ENCODE data around the gene CCNY.

CCNY gene

DNA sequence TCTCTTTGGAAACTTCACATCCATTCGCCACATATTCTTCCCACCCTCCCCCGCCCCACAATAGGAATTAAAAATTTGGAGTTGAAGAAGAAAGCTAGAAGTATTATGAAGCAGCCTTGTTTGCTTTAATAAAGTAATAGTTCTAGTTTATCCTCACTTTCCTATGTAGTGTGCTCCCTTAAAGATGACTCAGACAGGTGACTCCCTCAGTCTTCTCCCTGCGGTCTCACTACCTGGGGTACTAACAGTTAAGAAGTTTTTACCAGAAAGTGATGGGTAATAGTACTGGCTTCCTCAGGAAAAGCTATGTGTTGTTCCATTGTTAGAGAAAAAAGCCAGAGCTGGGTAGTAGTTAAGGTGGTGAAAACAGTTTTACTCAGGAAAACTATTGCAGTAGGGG, 58.6 kb downstream of the CCNY start:
- TF ChIP-seq, protein P1, sequence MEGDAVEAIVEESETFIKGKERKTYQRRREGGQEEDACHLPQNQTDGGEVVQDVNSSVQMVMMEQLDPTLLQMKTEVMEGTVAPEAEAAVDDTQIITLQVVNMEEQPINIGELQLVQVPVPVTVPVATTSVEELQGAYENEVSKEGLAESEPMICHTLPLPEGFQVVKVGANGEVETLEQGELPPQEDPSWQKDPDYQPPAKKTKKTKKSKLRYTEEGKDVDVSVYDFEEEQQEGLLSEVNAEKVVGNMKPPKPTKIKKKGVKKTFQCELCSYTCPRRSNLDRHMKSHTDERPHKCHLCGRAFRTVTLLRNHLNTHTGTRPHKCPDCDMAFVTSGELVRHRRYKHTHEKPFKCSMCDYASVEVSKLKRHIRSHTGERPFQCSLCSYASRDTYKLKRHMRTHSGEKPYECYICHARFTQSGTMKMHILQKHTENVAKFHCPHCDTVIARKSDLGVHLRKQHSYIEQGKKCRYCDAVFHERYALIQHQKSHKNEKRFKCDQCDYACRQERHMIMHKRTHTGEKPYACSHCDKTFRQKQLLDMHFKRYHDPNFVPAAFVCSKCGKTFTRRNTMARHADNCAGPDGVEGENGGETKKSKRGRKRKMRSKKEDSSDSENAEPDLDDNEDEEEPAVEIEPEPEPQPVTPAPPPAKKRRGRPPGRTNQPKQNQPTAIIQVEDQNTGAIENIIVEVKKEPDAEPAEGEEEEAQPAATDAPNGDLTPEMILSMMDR (IDR thresholded peaks at IDR 0.05; ENCODE audit: poor library complexity, severe bottlenecking): no peak
- no peak overlapping the region for H3K27ac ChIP-seq (ENCODE audit: poor library complexity, severe bottlenecking)
- no peak overlapping the region for H3K4me3 ChIP-seq (ENCODE audit: severe bottlenecking)
- ATAC-seq (ENCODE audit: low read depth) (peak; percentile 70; the same call in 2 of the 3 replicates), DNase-seq (ENCODE audit: low spot score) (no peak)
- H3K27me3 ChIP-seq (ENCODE audit: insufficient read depth, poor library complexity, severe bottlenecking): no peaks in the 10 kb centered on the region
- H3K4me1 ChIP-seq (ENCODE audit: insufficient read depth, poor library complexity, severe bottlenecking): peaks cover 5% of the 10 kb centered on the region
- H3K9me3 ChIP-seq (ENCODE audit: severe bottlenecking): peaks cover 15% of the 10 kb centered on the region
- H3K36me3 ChIP-seq (ENCODE audit: low read depth): 0 out of 2 replicates have a peak, but pooled peaks cover 5% of the 10 kb centered on the region

DNA sequence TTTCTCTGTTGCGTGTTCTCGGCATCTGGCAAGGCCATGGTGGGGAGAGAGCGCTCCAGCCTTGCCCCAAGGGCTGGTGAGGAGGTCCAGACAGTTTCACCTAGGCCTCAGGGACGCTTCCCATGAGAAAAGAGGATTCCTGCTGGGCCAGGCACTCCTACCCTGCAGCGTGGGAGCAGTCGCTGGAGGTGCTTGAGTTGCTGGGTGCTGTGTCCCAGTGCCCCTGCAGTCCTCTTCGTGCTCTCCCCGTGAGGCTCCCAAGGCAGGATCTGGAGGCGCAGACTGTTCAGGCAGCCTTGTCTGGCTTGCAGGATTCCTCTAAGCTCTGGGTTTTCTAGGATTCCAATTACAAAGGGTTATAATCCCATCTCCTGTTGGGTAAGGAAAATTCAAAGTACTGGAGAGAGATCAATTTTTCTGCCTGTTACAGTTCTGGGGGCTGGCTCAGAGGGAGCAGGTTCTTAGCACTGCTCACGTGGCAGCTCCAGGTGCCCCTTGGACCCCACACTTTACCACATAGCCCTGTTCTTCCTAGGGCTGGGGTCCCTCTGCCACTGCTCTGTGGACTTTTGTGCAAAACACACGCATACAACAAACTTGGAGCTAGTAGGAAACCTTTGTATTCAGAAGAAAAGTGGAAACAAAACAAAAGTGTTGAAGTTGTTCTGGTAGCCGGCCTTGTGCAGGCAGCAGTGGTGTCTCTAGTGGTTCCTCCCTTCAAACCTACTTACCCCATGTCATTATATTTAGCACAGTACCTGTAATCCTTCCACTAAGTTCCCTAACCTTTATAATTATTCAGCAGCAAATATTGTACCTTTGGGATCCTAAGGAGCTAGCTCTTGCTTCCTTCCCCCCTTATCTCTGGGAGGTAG, 60.5 kb downstream of the CCNY start:
- H3K4me3 ChIP-seq (ENCODE audit: severe bottlenecking): no peak overlapping the region
- H3K27me3 ChIP-seq (ENCODE audit: insufficient read depth, poor library complexity, severe bottlenecking): no peaks in the 10 kb centered on the region
- no peak for DNase-seq (ENCODE audit: low spot score)
- peaks cover 5% of the 10 kb centered on the region for H3K4me1 ChIP-seq (ENCODE audit: insufficient read depth, poor library complexity, severe bottlenecking)
- no peaks in the 10 kb centered on the region for H3K9me3 ChIP-seq (ENCODE audit: severe bottlenecking)
- TF ChIP-seq, protein P1 (IDR thresholded peaks at IDR 0.05; ENCODE audit: poor library complexity, severe bottlenecking): no peak
- ATAC-seq (ENCODE audit: low read depth): no peak
- H3K27ac ChIP-seq (ENCODE audit: poor library complexity, severe bottlenecking): no peak overlapping the region
- H3K36me3 ChIP-seq (ENCODE audit: low read depth): 0 out of 2 replicates have a peak, but pooled peaks cover 4% of the 10 kb centered on the region

DNA sequence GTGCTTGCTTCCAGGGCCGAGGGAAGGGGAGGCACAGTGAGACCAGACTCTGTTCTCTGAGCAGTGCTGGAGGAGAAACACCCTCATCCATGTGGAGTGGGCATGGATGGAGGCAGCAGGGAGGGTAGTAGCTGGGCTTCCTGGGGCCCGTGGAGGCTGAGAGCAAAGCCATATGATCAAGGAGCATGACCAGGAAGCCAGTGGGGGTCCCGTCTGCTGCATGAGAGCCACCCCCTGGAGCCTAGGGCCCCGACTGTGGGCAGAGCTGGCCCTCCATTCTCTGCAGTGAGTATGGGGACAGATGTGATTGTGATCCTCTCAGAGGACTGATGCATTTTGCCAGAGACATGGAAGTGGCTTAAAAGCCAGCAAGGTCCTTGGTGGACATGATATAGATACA, 61.6 kb downstream of the CCNY start:
- ATAC-seq (ENCODE audit: low read depth) (no peak; the same call in 2 of the 3 replicates), DNase-seq (ENCODE audit: low spot score) (no peak)
- no peaks in the 10 kb centered on the region for H3K9me3 ChIP-seq (ENCODE audit: severe bottlenecking)
- H3K4me3 ChIP-seq (ENCODE audit: severe bottlenecking): no peak overlapping the region
- TF ChIP-seq, protein P1 (IDR thresholded peaks at IDR 0.05; ENCODE audit: poor library complexity, severe bottlenecking): no peak
- no peaks in the 10 kb centered on the region for H3K36me3 ChIP-seq (ENCODE audit: low read depth)
- H3K4me1 ChIP-seq (ENCODE audit: insufficient read depth, poor library complexity, severe bottlenecking): peaks cover 5% of the 10 kb centered on the region
- H3K27me3 ChIP-seq (ENCODE audit: insufficient read depth, poor library complexity, severe bottlenecking): no peaks in the 10 kb centered on the region
- no peak overlapping the region for H3K27ac ChIP-seq (ENCODE audit: poor library complexity, severe bottlenecking)

DNA sequence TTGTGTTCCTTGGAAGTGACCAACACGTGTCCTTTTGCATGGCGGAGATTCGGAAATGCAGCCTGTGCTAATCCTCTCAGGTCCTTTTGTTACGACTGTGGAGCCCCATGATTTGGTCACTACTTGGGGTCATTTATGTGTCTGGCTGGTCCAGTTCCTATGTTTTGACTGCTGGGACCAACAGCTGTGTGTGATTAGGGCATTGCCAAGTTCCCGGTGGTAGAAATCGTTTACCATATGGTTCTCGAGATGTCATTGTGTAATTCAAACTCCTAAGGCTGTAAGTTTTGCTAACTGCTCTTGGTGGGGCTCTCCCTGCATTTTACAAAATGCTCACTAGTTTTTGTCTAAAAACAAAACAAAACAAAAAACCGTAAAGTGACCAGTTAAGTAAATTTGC, 62.0 kb downstream of the CCNY start:
- H3K9me3 ChIP-seq (ENCODE audit: severe bottlenecking): no peaks in the 10 kb centered on the region
- no peaks in the 10 kb centered on the region for H3K36me3 ChIP-seq (ENCODE audit: low read depth)
- H3K27me3 ChIP-seq (ENCODE audit: insufficient read depth, poor library complexity, severe bottlenecking): no peaks in the 10 kb centered on the region
- H3K27ac ChIP-seq (ENCODE audit: poor library complexity, severe bottlenecking): no peak overlapping the region
- H3K4me3 ChIP-seq (ENCODE audit: severe bottlenecking): no peak overlapping the region
- ATAC-seq (ENCODE audit: low read depth) (no peak), DNase-seq (ENCODE audit: low spot score) (no peak)
- H3K4me1 ChIP-seq (ENCODE audit: insufficient read depth, poor library complexity, severe bottlenecking): peaks cover 6% of the 10 kb centered on the region
- TF ChIP-seq, protein P1 (IDR thresholded peaks at IDR 0.05; ENCODE audit: poor library complexity, severe bottlenecking): no peak

DNA sequence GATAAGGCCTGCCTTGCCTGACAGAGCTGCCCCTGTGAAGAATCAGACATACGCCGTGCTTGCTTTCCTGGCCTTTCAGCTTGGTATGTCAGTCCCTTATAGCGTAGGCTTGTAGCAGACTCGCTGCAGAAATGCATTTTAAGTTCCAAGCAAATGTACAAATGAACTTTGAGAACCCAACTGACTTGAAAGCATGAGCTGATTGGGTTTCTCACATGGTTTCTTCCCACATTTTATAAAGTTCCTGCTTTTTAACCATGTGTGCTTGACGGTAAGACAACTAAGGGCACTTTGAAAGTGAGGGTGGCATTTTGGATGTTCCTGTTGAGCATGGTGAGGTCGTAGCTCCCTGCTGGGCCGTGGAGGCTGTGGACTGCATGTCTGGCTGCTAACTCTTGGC, 62.6 kb downstream of the CCNY start:
- Histone ChIP-seq H3K4me1 (ENCODE audit: insufficient read depth, poor library complexity, severe bottlenecking) (peaks cover 12% of the 10 kb centered on the region), H3K27me3 (ENCODE audit: insufficient read depth, poor library complexity, severe bottlenecking) (no peaks in the 10 kb centered on the region), H3K36me3 (ENCODE audit: low read depth) (no peaks in the 10 kb centered on the region), H3K27ac (ENCODE audit: poor library complexity, severe bottlenecking) (no peak overlapping the region), H3K4me3 (ENCODE audit: severe bottlenecking) (no peak overlapping the region), H3K9me3 (ENCODE audit: severe bottlenecking) (no peaks in the 10 kb centered on the region)
- DNase-seq (ENCODE audit: low spot score) (no peak), ATAC-seq (ENCODE audit: low read depth) (no peak)
- TF ChIP-seq, protein P1 (IDR thresholded peaks at IDR 0.05; ENCODE audit: poor library complexity, severe bottlenecking): no peak

All from RWPE2 (cell line).